GM19025 (cell line): ENCODE measurements around the gene USP48.
A peak's percentile ranks its signal among the peaks of the same experiment; 100 is the strongest.
"Not testable (repeated sequence)": the region's sequence is repeated elsewhere in the genome, so short reads cannot be mapped to it uniquely, and the experiment has no call there.

Source experiments
- ATAC-seq: cut with Tn5 transposase; IDR thresholded peaks from one replicate; pipeline ENCODE4 v1.9.1; 2021; ENCODE audit warnings: mild to moderate bottlenecking, low read depth, moderate library complexity; ENCODE audit not compliant: unreplicated experiment

The USP48 gene

DNA sequence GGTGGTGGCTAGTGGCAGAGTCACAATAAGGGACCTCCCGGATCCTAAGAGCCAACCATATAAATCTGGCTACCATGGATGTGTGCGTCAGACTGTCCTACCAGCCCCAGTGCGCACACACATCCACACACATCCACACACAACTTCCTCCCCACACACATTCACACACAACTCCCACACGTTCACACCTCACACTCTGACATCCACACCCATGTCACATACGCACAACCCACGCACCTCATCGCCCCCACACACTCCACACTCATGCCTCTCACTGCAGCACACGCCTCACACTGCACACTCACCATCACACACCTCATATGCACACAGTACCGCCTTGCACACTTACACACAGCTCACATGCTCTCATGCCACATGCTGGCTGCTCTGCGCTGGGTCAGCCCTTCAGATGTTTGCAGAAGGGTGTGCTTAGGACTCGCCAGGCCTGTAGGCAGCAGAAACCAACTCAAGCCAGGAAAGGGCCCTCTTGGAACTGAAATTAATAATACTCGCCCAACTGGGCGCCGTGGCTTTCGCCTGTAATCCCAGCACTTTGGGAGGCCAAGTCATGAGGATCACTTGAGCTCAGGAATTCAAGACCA, 32.1 kb upstream of the USP48 start:
- ATAC-seq: no peak

DNA sequence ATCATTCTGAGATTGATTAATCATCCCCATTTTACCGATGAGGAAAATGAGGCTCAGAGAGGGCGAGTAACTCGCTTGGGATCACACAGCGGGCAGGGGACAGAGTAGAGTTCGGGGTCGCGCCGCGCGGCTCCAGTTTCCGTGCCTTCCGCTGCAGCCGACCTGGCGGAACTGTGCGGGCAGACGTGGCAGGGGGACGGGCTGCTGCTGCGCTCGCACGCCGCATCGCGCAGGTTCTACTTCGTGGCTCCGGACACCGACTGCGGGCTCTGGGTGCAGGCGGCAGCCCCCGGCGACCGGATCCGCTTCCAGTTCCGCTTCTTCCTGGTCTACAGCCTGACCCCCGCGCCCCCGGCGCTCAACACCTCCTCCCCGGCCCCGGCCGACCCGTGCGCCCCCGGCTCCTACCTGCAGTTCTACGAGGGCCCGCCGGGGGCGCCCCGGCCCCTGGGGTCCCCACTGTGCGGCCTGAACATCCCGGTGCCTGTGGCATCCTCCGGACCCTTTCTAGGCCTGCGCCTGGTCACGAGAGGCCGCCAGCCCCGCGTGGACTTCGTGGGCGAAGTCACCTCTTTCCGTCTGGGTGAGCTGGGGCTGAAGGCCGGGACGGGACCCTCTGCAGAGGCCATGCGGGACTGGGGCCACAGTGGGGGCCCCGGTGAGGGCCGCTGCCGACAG, 31.4 kb upstream of the USP48 start:
- no peak for ATAC-seq

DNA sequence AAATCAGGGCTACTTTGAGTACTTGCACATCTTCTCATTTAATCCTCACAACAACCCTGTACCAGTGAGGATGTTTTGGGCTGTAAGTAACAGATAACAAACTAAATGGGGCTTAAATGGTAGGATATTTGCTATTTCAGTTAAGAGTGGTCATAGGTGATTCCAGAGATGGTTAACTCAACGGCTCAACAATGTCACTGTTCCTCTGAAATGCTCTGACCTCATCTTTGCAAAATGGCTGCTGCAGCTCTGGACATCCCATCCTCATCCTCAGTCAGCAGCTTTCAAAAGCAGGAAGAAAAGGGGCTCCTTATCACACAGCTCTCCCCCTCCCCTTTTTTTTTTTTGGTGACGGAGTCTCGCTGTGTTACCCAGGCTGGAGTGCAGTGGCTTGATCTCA, 30.6 kb upstream of the USP48 start:
- ATAC-seq: no peak

DNA sequence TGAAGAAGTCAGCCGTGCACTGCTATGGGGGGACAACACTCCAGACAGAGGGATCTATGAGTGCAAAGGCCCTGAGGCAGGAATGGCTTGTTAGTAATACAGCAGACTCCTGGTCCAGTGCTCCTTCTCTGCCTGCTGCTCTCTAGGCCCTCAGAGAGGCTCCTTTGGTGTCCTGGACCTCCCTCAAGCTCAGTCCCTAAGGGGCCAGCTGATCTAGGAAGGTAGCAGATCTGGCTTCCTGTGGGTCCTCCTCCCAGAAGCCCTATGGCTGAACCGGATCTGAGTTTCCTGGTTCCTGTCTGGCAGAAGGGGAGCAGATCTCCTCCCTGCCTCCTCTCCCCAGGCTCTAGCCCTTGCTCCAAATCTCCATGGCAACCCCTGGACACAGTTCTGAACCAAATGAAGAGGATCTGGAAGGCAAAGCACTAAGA, 28.9 kb upstream of the USP48 start, which contains the start of gene LDLRAD2:
TSS of gene LDLRAD2 (plus strand) at position 391 of the 431 bp plus-strand sequence. CDS start 187 bp downstream, outside the sequence.
- no peak for ATAC-seq

DNA sequence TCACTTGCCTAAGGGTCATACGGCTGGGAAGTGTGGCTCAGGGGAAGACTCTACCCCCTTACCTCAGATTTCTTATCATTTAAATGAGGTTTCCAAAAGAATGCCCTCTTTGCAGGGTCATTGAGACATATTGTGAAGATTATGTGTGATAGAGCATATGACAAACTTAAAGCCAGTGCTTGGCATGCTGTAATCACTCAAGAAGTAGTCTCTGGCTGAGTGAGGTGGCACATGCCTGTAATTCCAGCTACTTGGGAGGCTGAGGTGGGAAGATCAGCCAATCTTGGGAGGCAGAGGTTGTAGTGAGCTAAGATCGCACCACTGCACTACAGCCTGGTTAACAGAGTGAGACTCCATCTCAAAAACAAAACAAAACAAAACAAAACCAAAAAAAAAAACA, 21.6 kb upstream of the USP48 start:
- ATAC-seq: no peak

DNA sequence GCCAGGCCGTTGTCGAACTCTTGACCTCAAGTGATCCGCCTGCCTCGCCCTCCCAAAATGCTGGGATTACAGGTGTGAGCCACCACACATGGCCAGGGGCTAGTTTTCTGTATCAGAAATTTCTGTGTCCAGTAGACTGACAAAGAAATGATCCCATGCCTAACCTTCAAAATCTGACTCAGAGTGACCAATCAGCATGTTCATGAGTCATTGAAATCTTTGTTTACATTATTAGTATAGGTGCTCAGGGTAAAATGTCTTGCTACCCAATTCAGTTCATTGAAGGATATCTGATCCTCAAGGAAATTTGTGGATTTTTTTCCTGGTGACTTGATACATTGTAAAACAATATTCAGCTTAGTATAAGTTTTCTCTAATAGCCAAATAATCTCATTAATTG, 18.2 kb upstream of the USP48 start:
- ATAC-seq: no peak

GRCh38 chr1:21799730-21800129, 16.8 kb upstream of the USP48 start:
- no peak for ATAC-seq

DNA sequence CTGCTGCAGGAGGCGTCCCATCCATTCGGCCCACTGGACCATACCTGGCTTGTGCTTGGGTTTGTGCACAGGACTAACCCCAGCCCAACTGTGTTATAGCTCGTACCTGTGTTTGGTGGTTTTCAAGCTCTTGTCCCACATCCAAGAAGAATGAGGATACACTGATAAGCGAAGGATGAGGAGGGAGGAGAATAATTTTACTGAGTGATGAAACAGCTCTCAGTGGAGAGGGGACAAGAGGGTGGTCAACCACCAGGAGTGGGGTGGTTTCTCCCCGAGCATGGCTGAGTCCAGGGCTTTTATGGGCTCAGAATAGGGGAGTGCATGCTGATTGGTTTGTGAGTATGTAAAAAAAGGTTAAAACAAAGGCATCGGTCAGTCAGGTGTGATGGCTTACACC, 12.1 kb upstream of the USP48 start:
- no peak for ATAC-seq

DNA sequence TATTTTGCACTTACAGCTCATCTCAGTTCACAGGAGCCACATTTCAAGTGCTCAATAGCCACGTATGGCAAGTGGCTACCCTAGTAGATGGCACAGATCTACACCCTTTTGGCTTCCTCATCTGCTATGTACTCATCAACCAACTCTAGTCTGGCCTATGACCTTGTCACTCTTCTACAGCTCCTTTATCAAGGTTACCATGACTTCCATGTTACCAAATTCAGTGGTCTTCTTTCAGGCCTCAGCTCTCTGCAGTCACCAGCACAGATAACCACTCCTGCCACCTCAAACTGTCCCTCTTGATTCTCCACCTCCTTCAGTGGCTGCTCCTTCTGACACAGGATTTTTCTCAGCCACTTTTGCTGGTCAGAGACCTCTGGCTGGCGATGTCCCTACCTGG, 11.7 kb upstream of the USP48 start:
- ATAC-seq: no peak

DNA sequence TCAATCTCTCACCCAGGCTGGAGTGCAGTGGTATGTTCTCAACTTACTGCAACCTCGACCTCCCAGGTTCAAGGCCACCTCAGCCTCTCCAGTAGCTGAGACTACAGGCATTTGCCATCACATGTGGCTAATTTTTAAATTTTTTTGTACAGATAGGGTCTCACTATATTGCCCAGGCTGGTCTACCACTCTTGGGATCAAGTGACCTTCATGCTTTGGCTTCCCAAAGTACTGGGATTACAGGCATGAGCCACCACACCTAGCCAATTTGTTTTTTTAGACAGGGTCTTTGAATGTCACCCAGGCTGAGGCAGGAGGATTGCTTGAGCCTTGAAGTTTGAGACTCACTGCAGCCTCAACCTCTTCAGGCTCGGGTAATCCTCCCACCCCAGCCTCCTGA, 10.2 kb upstream of the USP48 start:
- ATAC-seq: no peak

DNA sequence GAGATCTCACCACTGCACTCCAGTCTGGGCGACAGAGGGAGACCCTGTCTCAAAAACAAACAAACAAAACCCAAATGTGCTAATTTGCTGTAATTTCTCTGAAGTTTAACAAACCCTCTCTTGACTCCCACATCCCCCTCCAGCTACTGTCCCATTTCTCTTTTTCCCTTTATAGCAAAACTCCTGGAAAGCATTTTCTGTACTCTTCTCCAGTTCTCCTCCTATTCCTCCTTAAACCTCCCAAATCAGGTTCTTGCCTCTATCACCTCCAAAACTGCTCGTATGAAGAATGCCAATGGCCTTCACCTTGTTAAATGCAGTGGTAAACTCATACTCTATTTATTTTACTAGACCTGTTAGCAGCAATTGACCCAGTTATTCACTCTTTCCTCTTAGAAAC, 3.7 kb upstream of the USP48 start:
- ATAC-seq: no peak

DNA sequence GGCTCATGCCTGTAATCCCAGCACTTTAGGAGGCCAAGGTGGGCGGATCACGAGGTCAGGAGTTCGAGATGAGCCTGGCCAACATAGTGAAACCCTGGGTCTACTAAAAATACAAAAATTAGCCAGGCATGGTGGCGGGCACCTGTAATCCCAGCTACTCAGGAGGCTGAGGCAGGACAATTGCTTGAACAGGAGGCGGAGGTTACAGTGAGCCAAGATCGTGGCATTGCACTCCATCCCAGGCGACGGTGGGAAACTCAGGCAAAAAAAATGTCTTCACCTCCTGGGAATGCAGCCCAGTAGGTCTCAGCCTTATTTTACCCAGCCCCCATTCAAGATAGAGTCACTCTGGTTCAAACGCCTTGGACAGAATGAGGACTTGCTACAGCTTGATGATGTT, 2.8 kb upstream of the USP48 start:
- not testable (repeated sequence) for ATAC-seq

GRCh38 chr1:21783679-21784603, 992 bp upstream of the USP48 start:
- ATAC-seq: no peak

- no peak for ATAC-seq
Observed at GRCh38 chr1:21782349-21782867, 541 bp downstream of the USP48 start.

DNA sequence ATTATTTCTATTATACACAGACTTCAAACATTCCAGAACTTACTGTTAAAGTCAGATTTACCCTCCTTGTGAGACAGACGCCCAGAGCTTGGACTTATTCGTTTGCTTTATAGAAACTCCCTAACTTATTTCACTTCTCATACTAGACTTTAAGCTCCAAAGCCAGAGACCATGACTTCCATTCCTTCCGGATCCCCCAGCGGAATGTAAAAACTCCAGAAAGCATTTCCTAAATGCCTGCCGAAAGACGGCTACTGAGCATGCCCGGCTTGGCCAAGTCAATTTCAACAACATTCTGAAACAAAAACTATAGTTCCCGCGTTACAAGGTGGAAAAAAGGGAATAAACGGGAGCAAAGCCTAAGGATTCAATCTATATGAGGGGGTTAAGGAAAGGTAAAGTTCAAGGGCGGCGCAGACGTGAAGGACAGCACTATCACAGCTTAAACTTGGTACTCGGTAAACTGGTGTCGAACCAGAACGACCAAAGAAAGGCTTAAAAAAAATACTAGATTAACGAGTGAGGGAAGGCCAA, 1.1 kb downstream of the USP48 start:
- ATAC-seq: peak; percentile 9

- peak; percentile 29 for ATAC-seq
Observed at GRCh38 chr1:21779613-21780521, 3.1 kb downstream of the USP48 start.

DNA sequence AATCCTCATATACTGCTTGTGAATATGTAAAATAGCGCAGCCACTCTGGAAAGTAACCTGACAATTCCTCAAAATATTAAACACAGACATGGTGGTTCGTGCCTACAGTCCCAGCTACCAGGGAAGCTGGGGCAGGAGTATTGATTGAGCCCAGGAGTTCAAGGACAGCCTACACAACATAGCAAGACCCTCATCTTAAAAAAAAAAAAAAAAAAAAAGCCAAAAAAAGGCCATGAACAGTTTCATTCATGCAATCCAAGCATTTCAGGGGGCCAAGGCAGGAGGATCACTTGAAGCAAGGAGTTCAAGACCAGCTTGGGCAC, 4.6 kb downstream of the USP48 start:
- ATAC-seq: no peak

DNA sequence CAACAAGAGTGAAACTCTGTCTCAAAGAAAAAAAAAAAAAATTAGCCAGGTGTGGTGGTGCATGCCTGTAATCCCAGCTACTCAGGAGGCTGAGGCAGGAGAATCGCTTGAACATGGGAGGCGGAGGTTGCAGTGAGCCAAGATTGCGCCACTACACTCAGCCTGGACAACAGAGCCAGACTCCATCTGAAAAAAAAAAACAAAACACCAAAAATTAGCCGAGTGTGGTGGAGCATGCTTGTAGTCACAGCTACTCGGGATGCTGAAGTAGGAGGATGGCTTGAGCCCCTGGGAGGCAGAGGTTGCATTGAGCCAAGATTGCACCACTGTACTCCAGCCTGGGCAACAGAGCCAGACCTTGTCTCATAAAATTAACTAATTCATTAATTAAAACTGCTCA, 6.0 kb downstream of the USP48 start:
- not testable (repeated sequence) for ATAC-seq

DNA sequence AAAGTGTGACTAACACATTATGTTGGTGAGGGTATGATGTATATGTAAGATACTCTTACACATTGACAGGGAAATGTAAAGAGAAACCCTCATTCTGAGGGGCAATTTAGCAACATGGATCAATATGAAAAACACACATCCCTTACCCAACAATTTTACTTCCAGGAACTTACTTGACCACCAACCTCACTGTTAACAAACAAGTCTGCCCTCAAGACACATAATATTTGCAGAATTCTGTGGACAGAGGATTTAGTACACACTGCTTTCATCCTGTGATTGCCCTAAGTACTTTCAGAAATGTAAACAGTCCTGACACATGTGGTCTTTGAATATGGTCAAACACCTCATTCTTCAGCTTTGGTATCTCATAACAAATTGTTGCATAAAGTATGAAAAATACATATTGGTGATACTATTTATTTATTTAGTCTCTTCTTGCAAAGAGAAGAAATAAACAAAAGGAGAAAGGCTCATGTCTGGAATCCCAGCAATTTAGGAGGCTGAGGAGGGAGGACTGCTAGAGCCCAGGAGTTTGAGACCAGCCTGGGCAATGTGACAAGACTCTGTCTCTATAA, 6.9 kb downstream of the USP48 start:
- no peak for ATAC-seq

DNA sequence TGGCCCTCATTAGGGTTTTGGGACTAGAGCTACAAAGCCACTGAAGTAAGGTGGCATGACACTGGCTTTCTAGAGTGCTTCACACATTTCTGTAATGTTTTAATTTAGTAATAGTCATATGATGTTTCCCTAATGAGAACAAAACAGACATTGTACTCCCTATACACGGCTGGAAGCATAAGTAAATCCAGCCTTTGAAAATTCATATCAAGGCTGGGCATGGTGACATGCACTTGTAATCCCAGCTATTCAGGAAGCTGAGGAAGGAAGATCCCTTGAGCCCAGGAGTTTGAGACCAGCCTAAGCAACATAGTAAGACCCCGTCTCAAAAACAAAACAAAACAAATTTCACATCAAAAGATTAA, 7.4 kb downstream of the USP48 start:
- ATAC-seq: no peak
